GM18526 (cell line): ENCODE data around the gene CHCHD3.

Source experiments
- POLR2A ChIP-seq: IDR thresholded peaks from 3 replicates; pipeline ENCODE4 v1.6.1; 2011; ENCODE audit not compliant: insufficient read length; ENCODE audit errors: extremely low read depth

CHCHD3 gene

GRCh38 chr7:132764762-132765161 is 317.1 kb downstream of the CHCHD3 start:
- no peak for TF ChIP-seq POLR2A

GRCh38 chr7:132760866-132761265 is 321.0 kb downstream of the CHCHD3 start:
- TF ChIP-seq POLR2A = no peak

- TF ChIP-seq POLR2A = no peak
Measured at GRCh38 chr7:132760244-132760623, 321.7 kb downstream of the CHCHD3 start.

- no peak for TF ChIP-seq POLR2A
Measured at GRCh38 chr7:132759482-132760243, 322.2 kb downstream of the CHCHD3 start.

GRCh38 chr7:132758986-132759385 is 322.9 kb downstream of the CHCHD3 start:
- TF ChIP-seq POLR2A = no peak

GRCh38 chr7:132757783-132758182 is 324.1 kb downstream of the CHCHD3 start:
- TF ChIP-seq POLR2A = no peak

- no peak for TF ChIP-seq POLR2A
Measured at GRCh38 chr7:132756484-132756990, 325.4 kb downstream of the CHCHD3 start.

- no peak for TF ChIP-seq POLR2A
Measured at GRCh38 chr7:132755538-132756483, 326.1 kb downstream of the CHCHD3 start.

GRCh38 chr7:132752431-132752830 is 329.5 kb downstream of the CHCHD3 start:
- TF ChIP-seq POLR2A = no peak

- no peak for TF ChIP-seq POLR2A
Measured at GRCh38 chr7:132751244-132751647, 330.6 kb downstream of the CHCHD3 start.

GRCh38 chr7:132750530-132751217 is 331.2 kb downstream of the CHCHD3 start:
- no peak for TF ChIP-seq POLR2A

- no peak for TF ChIP-seq POLR2A
Measured at GRCh38 chr7:132750096-132750495, 331.8 kb downstream of the CHCHD3 start.

- TF ChIP-seq POLR2A = no peak
Measured at GRCh38 chr7:132745510-132745909, 336.4 kb downstream of the CHCHD3 start.

GRCh38 chr7:132743974-132744373 is 337.9 kb downstream of the CHCHD3 start:
- TF ChIP-seq POLR2A = no peak

GRCh38 chr7:132742189-132742612 is 339.7 kb downstream of the CHCHD3 start:
- TF ChIP-seq POLR2A = no peak
